Measurements from ENCODE around the gene RAP1GAP.
"Not testable (repeated sequence)": the region's sequence is repeated elsewhere in the genome, so short reads cannot be mapped to it uniquely, and the experiment has no call there.

RAP1GAP gene

GRCh38 chr1:21568809-21569385 lies 100.3 kb downstream of the RAP1GAP start:
- no peak for DNase-seq (ENCODE audit: low read depth)

GRCh38 chr1:21568006-21568746 lies 101.0 kb downstream of the RAP1GAP start:
- no peak for DNase-seq (ENCODE audit: low read depth)

- DNase-seq (ENCODE audit: low read depth): no peak
These were observed 101.7 kb downstream of the RAP1GAP start for GRCh38 chr1:21567241-21568005.

DNA sequence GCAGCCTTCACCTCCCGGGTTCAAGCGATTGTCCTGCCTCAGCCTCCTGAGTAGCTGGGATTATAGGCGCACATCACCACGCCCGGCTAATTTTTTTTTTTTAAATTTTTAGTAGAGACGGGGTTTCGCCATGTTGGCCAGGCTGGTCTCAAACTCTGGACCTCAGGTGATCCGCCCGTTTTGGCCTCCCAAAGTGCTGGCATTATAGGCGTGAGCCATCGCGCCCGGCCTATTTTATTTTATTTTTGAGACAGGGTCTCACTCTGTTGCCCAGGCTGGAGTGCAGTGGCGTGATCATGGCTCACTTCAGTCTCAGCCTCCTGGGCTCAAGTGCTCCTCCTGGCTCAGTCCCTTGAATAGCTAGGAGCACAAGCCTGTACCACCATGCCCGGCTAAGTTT lies 102.8 kb downstream of the RAP1GAP start:
- DNase-seq (ENCODE audit: low read depth): not testable (repeated sequence)

- no peak for DNase-seq (ENCODE audit: low read depth)
These were observed 103.9 kb downstream of the RAP1GAP start for GRCh38 chr1:21565285-21565684.

DNA sequence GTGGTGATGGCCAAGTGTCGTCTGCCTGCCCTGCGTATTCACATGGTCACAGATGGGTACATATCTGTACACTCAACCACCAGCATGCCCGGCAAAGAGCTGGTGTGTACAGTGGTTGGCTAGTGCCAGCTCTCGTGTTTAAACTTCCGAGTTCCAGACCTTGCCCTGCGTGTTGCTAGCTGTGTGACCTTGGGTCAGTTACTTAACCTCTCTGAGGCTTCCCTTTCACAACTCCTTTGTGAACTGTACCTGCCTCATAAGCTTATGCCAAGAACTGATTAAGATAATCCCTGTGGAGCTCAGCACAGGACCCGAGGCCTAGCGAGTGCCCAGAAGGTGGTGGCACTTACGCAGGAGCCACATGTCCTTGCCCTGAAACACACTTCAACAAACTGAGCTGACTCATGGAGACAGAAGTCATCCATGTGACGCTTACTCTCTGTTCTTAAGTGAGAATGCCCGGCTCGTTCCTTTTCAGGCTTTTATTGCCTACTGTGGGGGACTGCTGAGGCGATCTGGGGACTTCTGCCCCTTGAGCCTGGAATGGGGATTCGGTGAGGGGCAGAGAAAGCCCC lies 104.5 kb downstream of the RAP1GAP start:
- no peak for DNase-seq (ENCODE audit: low read depth)

DNA sequence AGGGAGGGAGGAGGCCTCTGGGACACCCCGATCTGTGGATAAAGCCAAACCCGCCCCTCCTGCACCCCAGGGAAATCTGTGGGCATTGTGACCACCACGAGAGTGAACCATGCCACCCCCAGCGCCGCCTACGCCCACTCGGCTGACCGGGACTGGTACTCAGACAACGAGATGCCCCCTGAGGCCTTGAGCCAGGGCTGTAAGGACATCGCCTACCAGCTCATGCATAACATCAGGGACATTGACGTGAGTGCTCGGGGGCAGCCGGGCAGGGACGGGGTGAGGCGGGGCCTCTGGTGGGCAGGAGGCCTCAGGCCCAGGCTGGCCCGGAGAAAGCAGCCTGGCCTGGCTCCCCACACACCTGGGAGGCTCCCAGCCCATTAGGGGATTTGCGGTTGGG lies 105.2 kb downstream of the RAP1GAP start:
- no peak for DNase-seq (ENCODE audit: low read depth)

DNA sequence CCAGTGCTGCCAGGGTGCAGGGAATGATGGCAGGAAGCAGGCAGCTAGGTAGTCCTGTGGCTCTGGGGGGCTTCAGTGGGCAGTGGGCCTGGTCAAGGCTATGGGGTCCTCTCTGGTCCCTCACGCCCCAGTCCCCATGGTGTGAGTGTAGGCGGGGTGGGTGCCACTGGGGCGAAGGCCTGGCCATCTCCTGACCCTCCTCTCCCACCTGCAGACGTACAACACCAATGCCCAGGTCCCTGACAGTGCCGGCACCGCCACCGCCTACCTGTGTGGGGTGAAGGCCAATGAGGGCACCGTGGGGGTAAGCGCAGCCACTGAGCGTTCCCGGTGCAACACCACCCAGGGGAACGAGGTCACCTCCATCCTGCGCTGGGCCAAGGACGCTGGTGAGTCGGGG lies 106.3 kb downstream of the RAP1GAP start:
- no peak for DNase-seq (ENCODE audit: low read depth)

GRCh38 chr1:21560916-21561638 lies 108.1 kb downstream of the RAP1GAP start:
- no peak for DNase-seq (ENCODE audit: low read depth)

GRCh38 chr1:21559788-21560567 lies 109.2 kb downstream of the RAP1GAP start:
- no peak for DNase-seq (ENCODE audit: low read depth)

- no peak for DNase-seq (ENCODE audit: low read depth)
These were observed 115.8 kb downstream of the RAP1GAP start for GRCh38 chr1:21553116-21553926.

DNA sequence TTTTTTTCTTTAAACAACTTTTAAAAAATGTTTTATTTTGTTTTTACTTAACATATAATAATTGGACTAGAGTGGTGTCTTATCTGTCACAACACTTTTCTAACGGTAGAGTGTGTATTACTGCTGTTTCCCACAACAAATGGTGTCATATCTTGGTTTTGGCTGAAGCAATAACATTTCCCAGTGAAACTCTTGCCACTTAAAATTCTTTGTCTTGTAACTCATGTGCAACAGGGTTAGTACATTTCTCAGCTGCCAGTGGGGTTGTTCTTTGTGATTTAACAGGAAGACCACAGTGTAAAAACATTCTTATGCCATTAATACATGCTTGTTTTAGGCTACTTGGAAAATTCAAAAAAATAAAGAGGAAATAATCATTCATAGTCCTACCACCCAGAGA lies 116.4 kb downstream of the RAP1GAP start:
- DNase-seq (ENCODE audit: low read depth): no peak

DNA sequence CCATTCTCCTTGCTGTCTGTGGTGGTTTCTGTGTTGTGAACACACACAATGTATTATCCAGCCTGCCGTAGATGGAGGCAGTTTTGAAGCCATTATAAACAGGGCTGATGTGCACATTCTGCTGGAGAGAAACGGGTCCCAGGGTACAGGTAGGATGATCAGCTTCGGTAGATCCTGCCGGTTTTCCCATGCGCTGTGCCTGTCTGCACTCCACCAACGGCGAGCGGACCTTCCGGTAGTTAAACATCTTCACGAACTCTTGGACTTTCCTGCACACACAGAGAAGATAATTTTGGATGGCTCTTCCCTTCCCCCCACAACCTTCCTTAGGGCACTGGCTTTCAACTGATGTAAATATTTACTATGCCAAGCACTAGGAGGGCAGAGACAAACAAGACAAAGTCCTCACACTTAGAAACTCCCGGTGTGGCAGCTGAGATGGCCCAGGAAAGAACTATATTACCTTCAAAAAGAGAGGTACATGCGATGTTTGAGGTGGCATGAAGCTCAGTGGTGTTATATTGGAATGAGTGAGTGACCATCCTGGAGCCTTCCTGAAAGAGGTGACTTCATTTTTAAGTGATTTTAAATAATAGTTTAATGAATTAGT lies 118.2 kb downstream of the RAP1GAP start:
- no peak for DNase-seq (ENCODE audit: low read depth)

DNA sequence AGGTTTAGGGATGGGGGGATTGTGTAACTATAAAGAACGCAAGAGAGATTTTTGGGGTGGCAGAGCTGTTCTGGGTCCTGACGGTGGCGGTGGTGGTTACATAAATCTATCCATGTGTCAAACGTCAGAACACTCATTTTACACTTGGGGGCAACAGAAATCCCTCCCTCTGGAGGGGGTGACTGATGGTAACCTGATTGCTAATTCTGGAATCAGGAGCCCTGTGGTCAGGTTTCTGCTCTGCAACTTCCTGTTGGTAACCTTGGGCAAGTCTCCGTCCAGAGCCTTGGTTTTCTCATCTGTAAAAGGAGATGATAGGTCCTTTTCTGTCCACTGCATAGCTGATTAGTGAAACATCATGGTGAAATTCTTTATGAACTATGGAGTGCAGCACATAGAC lies 119.1 kb downstream of the RAP1GAP start:
- no peak for DNase-seq (ENCODE audit: low read depth)

DNA sequence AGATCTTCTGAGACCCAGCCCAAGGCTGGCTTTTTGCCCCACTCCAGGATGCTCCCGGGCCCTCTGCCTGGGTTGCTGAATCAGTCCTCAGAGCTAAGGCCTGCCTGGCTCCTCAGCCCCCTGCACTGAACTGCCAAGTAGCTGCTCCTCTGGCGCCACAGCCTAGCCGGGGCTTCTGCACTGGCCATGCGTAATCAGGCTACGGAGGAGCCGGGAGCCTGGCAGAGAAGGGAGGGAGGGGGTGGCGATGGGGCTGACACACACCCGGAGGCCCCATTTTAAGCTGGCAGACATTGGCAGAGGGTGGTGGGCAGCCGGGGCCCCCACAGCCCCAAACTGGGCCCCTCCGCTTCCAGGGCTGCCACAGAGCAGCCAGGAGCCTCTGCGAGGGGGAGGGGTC lies 121.3 kb downstream of the RAP1GAP start:
- no peak for DNase-seq (ENCODE audit: low read depth)
